MM.1S (cell line): ENCODE measurements around the gene COL26A1.

Experiments
- DNase-seq: peaks from one replicate; pipeline ENCODE4 v3.0.0-alpha.2; 2015
- H2AFZ ChIP-seq: fragments of 300-600 bp; sonication (generic); 2 replicates; pipeline ENCODE4 v1.6.0; 2016; ENCODE audit warnings: antibody characterized with exemption, low read length
- H3F3A ChIP-seq: fragments of 300-600 bp; sonication (generic); 2 replicates; pipeline ENCODE4 v1.6.1; 2016; ENCODE audit warnings: mild to moderate bottlenecking, antibody characterized with exemption, low read length, moderate library complexity, mixed read lengths; ENCODE audit not compliant: insufficient read depth
- H3K27ac ChIP-seq: fragments of 300-600 bp; sonication (generic); 2 replicates; pipeline ENCODE4 v1.5.1; 2016; ENCODE audit warnings: mild to moderate bottlenecking, low read length
- H3K27me3 ChIP-seq: fragments of 300-600 bp; sonication (generic); replicated peaks from 2 replicates; pipeline ENCODE4 v1.6.0; 2016; ENCODE audit warnings: low read length; ENCODE audit not compliant: insufficient read depth
- H3K36me3 ChIP-seq: fragments of 300-600 bp; sonication (generic); replicated peaks from 2 replicates; pipeline ENCODE4 v1.6.1; 2016; ENCODE audit warnings: mild to moderate bottlenecking, low read length, mixed read lengths; ENCODE audit not compliant: insufficient read depth
- H3K4me1 ChIP-seq: fragments of 300-600 bp; sonication (generic); 2 replicates; pipeline ENCODE4 v1.6.1; 2016; ENCODE audit warnings: low read length, mixed read lengths
- H3K4me2 ChIP-seq: fragments of 300-600 bp; sonication (generic); 2 replicates; pipeline ENCODE4 v1.6.0; 2016; ENCODE audit warnings: low read depth, low read length
- H3K4me3 ChIP-seq: fragments of 300-600 bp; sonication (generic); 2 replicates; pipeline ENCODE4 v1.5.1; 2016; ENCODE audit warnings: low read length, mixed read lengths
- H3K79me2 ChIP-seq: fragments of 300-600 bp; sonication (generic); 2 replicates; pipeline ENCODE4 v1.6.1; 2016; ENCODE audit warnings: mixed run types, low read length, mixed read lengths
- H3K9ac ChIP-seq: fragments of 300-600 bp; sonication (generic); 2 replicates; pipeline ENCODE4 v1.6.1; 2016; ENCODE audit warnings: low read length, mixed read lengths
- H3K9me2 ChIP-seq: fragments of 300-600 bp; sonication (generic); replicated peaks from 2 replicates; pipeline ENCODE4 v1.6.1; 2016; ENCODE audit warnings: mild to moderate bottlenecking, low read length, mixed read lengths; ENCODE audit not compliant: insufficient read depth
- H3K9me3 ChIP-seq: fragments of 300-600 bp; sonication (generic); replicated peaks from 2 replicates; pipeline ENCODE4 v1.6.1; 2016; ENCODE audit warnings: mild to moderate bottlenecking, low read length, mixed read lengths; ENCODE audit not compliant: insufficient read depth
- H4K20me1 ChIP-seq: fragments of 300-600 bp; sonication (generic); 2 replicates; pipeline ENCODE4 v1.6.1; 2016; ENCODE audit warnings: mild to moderate bottlenecking, low read length, moderate library complexity, mixed read lengths; ENCODE audit not compliant: insufficient read depth
- EZH2 ChIP-seq: fragments of 300-600 bp; sonication (generic); optimal IDR thresholded peaks from 2 replicates; pipeline ENCODE3; 2017; ENCODE audit warnings: low read depth, mild to moderate bottlenecking, antibody characterized with exemption, low read length, mixed read lengths
- EZH2phosphoT487 ChIP-seq: fragments of 300-600 bp; sonication (generic); IDR thresholded peaks from 2 replicates; pipeline ENCODE4 v1.6.1; 2018; ENCODE audit warnings: antibody characterized with exemption, low read length
- TF ChIP-seq, protein P1 (sequence below): fragments of 300-600 bp; sonication (generic); IDR thresholded peaks from 2 replicates; pipeline ENCODE4 v1.5.1; 2016; ENCODE audit warnings: antibody characterized with exemption, low read length, mixed read lengths

Gene COL26A1

DNA sequence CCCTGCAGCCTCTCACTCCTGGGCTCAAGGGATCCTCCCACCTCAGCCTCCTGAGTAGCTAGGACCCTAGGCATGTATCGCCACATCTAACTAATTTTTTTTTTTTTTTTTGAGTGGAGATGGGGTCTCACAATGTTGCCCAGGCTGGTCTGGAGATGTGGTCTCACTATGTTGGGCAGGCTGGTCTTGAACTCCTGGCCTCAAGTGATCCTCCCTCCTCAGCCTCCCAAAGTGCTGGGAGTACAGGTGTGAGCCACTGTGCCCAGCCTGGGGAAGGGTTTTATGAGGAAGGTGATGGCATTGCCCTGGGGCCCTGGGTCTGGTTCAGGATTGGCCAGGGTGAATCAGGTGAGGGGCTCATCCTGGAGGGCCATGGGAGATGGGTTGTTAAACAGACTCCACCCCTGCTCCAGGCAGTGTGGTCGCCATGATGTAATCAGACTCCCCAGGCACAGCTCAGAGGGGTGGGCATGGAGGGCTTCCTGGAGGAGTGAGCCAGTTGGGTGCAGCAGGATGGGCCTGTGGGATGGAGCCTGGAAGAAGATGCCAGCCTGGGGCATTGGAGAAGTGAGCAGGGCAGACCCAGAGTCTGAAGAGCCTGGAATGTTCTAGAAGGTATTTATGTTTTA lies 183.7 kb downstream of the COL26A1 start:
- Histone ChIP-seq H3K79me2 (no peaks in the 10 kb centered on the region), H3K9ac (no peak overlapping the region), H2AFZ (no peak overlapping the region), H3K4me3 (no peak overlapping the region), H3K27ac (no peak overlapping the region), H3K9me2 (no peaks in the 10 kb centered on the region), H3F3A (no peaks in the 10 kb centered on the region), H4K20me1 (no peaks in the 10 kb centered on the region), H3K4me2 (no peak overlapping the region), H3K4me1 (no peaks in the 10 kb centered on the region), H3K9me3 (no peaks in the 10 kb centered on the region), H3K36me3 (no peaks in the 10 kb centered on the region), H3K27me3 (peaks cover 34% of the 10 kb centered on the region)
- DNase-seq, result no peak
- TF ChIP-seq, protein P1, sequence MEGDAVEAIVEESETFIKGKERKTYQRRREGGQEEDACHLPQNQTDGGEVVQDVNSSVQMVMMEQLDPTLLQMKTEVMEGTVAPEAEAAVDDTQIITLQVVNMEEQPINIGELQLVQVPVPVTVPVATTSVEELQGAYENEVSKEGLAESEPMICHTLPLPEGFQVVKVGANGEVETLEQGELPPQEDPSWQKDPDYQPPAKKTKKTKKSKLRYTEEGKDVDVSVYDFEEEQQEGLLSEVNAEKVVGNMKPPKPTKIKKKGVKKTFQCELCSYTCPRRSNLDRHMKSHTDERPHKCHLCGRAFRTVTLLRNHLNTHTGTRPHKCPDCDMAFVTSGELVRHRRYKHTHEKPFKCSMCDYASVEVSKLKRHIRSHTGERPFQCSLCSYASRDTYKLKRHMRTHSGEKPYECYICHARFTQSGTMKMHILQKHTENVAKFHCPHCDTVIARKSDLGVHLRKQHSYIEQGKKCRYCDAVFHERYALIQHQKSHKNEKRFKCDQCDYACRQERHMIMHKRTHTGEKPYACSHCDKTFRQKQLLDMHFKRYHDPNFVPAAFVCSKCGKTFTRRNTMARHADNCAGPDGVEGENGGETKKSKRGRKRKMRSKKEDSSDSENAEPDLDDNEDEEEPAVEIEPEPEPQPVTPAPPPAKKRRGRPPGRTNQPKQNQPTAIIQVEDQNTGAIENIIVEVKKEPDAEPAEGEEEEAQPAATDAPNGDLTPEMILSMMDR, result no peak
- TF ChIP-seq EZH2 (no peak), EZH2phosphoT487 (no peak)

DNA sequence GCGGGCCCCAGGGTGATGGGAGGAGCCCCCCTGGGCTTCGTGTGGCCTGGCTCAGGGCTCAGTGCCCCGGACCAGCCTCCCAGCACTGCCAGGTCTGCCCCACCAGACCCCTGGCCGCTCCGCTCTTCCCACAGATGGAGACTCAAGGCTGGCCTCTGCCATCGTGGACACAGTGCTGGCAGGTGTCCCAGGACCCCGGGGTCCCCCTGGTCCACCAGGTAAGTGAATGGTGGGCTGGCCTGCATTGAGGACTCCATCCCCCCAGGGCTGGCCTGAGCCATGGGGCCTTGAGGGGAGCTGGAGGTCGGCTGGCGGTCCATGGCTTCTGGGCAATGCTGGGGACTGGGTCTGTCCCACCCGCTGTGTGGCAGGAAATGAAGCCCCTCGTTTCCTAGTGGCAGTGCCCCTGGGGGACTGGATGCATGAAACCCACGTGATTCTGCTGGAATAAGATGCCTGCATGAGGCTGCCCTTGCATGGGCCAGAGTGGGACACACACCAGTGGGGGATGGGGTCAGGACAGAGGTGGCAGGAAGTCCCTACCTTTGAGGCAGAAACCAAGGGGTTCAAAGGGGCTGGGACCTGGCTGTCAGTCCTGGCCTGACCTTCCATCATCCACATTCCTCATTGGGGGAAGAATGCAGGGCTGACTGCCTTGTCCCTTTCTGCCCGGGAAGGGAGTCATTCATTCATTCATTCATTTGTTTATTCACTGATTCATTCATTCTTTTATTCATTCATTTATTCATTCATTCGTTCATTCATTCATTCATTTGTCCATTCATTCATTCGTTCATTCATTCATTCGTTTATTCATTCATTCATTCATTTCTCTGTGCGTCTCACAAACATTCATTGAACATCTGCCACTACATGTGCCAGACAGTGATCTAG lies 184.6 kb downstream of the COL26A1 start:
- Histone ChIP-seq H3K27ac (no peak overlapping the region), H3K79me2 (no peaks in the 10 kb centered on the region), H3K9me3 (no peaks in the 10 kb centered on the region), H4K20me1 (no peaks in the 10 kb centered on the region), H3K36me3 (no peaks in the 10 kb centered on the region), H3K4me2 (no peak overlapping the region), H3K9ac (no peak overlapping the region), H3F3A (no peaks in the 10 kb centered on the region), H3K4me1 (no peaks in the 10 kb centered on the region), H3K9me2 (no peaks in the 10 kb centered on the region), H3K4me3 (no peak overlapping the region), H3K27me3 (peaks cover 34% of the 10 kb centered on the region), H2AFZ (no peak overlapping the region)
- TF ChIP-seq EZH2 (no peak), EZH2phosphoT487 (no peak)
- TF ChIP-seq, protein P1, result no peak
- DNase-seq, result no peak

DNA sequence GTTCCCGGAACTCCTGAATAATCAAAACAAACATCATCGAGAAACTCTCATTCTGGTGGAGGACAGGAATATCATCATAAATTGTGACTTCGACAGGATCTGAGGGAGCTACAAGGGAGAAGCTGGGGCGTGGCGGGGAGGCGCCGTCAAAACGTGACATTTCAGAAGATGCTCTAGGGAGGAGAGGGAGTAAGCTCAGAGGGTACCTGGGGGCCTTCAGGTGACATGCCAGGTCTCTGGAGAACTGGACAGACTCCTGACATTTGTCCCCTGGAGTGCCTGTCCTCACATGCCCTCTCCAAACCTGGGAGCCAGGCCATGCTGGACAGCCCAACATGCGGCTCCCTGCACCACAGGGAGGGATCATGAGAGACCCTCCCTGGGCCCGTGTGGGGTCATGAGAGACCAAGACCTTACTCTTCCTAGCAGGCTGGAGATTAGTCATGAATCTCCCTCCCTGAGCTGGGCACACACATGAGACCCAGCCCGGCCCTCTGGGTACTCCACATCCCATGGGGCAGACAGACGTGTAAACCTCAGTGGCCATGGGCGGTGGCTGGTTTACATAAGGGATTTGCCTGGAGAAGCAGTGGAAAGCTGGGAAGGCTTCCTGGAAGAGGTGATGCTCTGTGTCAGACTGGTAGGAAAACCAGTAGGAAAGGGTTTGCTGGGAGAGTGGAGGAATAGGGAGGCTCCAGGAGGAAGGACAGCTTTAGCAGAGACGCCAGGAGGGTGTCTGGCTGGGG lies 185.4 kb downstream of the COL26A1 start:
- Histone ChIP-seq H3K79me2 (no peaks in the 10 kb centered on the region), H3F3A (no peaks in the 10 kb centered on the region), H3K4me3 (no peak overlapping the region), H3K9me3 (no peaks in the 10 kb centered on the region), H3K27ac (no peak overlapping the region), H3K9me2 (no peaks in the 10 kb centered on the region), H3K36me3 (no peaks in the 10 kb centered on the region), H3K4me1 (no peaks in the 10 kb centered on the region), H4K20me1 (no peaks in the 10 kb centered on the region), H3K9ac (no peak overlapping the region), H3K27me3 (peaks cover 36% of the 10 kb centered on the region), H2AFZ (no peak overlapping the region), H3K4me2 (no peak overlapping the region)
- TF ChIP-seq EZH2phosphoT487 (no peak), EZH2 (no peak)
- TF ChIP-seq, protein P1, result no peak
- no peak for DNase-seq
